GM13977 (cell line): ENCODE data around the gene PKIB.
"Not testable (repeated sequence)": the region's sequence is repeated elsewhere in the genome, so short reads cannot be mapped to it uniquely, and the experiment has no call there.

Experiments
- DNase-seq: peaks from one replicate; pipeline ENCODE4 v3.0.0; 2012; ENCODE audit warnings: low spot score
- in situ Hi-C: fragments of 300-500 bp; cut with MboI; formaldehyde crosslinking; loops from one replicate; pipeline ENCODE4 v1.12.0; 2022; ENCODE audit warnings: low sequenced_read_pairs, low pct_unique_long_range_greater_than_20kb, mixed read lengths, inconsistent platforms; ENCODE audit not compliant: unreplicated experiment
- TF ChIP-seq, protein P1 (sequence below): IDR thresholded peaks from 2 replicates; pipeline ENCODE4 v1.5.1; 2012; ENCODE audit warnings: mild to moderate bottlenecking, control low read depth; ENCODE audit not compliant: insufficient read depth; ENCODE audit errors: extremely low read depth, missing control alignments

The PKIB gene

DNA sequence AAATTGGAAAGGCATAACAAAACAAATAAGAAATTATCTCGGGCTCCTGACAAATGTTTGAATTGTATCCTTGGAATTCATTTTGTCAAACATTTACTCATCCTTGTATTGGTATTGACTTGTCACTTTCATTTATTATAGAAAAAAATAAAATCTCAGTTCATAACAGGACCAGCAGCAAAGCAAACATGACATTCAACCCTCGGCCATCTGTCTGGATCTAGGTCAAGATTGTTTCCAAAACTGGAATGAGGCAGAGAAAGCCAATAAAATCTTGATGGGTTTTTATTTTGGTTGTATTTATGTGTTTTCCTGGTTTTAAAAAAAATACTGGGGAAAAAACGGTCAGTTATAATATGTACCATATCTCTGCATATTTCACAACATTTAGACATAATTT is 126.4 kb downstream of the PKIB start:
- in situ Hi-C loops = no loop called here
- TF ChIP-seq, protein P1, sequence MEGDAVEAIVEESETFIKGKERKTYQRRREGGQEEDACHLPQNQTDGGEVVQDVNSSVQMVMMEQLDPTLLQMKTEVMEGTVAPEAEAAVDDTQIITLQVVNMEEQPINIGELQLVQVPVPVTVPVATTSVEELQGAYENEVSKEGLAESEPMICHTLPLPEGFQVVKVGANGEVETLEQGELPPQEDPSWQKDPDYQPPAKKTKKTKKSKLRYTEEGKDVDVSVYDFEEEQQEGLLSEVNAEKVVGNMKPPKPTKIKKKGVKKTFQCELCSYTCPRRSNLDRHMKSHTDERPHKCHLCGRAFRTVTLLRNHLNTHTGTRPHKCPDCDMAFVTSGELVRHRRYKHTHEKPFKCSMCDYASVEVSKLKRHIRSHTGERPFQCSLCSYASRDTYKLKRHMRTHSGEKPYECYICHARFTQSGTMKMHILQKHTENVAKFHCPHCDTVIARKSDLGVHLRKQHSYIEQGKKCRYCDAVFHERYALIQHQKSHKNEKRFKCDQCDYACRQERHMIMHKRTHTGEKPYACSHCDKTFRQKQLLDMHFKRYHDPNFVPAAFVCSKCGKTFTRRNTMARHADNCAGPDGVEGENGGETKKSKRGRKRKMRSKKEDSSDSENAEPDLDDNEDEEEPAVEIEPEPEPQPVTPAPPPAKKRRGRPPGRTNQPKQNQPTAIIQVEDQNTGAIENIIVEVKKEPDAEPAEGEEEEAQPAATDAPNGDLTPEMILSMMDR = no peak
- no peak for DNase-seq

DNA sequence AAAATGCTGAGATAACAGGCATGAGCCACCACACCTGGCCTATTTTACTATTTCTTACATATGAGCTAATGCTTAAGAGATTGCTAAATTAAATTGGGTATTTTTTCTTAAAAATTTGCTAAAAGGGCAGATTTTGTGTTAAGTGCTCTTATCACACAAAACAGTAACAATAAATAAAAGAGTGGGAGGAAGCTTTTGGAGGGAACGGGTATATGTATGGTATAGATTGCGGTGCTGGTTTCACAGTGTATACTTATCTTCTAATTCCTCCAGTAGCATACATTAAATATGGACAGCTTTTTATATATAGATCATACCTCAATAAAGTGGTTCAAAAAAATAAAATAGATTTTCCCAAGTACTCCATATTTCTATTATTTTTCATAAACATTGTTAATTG is 129.9 kb downstream of the PKIB start:
- in situ Hi-C loops = loop anchor here (10.0 kb wide), 1 partner anchor 95 kb away; no protein-coding TSS in a partner anchor
- no peak for DNase-seq
- TF ChIP-seq, protein P1 = no peak

DNA sequence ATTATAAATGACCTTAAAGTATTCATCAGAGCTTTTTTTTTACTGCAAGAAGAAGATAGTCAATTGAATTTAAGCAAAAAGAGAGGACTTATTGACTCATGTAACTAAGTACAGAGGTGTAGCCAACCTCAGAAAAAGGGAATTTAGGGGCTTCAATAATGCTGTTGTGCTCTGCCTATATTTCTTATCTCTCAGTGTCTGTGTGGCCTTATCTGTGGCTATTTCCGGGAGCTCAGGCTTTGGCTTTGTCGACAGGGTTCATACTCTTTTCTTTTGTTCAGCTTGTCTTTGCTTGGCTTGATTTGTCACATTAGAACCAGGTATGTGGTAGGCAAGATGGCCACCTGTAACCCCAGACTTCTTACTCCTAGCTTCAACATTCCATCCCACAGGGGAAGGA is 130.7 kb downstream of the PKIB start:
- in situ Hi-C loops = loop anchor here (10.0 kb wide), 1 partner anchor 94 kb away; no protein-coding TSS in a partner anchor
- TF ChIP-seq, protein P1 = no peak
- no peak for DNase-seq

DNA sequence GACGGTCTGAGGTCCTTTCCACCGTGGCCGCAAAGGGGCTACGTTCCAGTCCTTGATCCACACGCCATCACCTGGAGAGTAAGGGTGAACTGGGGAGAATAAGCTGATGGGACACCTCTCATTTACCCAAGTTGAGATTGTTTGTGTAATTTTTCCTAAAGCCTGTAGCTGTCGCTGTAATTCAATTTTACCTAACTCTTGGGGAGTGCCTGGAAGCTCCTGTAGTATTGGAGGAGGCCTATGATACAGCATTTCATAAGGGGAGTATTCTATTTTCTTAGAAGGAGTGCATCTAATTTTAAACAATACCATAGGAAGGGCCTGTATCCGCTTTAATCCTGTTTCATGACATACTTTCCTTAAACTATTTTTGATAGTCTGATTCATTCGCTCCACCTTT is 134.0 kb downstream of the PKIB start:
- TF ChIP-seq, protein P1 = peak; percentile 16
- not testable (repeated sequence) for DNase-seq
- in situ Hi-C loops = loop anchor here (10.0 kb wide), 1 partner anchor 91 kb away; no protein-coding TSS in a partner anchor

DNA sequence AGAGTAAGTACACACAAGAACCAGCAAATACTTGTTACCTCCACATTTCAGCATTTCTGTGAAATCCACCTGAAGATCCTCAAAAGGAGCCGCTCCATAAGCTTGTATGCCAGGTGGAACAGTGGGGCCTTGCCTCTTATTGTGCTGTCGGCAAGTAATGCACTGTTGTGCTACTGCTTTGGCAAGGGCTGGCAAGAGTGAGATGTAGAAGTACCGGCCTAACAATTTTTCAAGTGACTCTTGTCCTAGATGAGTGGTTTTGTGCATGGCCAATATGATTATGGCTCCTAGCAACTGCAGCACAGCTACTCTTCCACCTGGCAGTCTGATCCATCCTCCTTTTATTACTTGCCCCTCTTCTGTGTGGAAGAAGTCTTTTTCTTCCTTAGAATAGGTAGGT is 134.7 kb downstream of the PKIB start:
- DNase-seq = not testable (repeated sequence)

DNA sequence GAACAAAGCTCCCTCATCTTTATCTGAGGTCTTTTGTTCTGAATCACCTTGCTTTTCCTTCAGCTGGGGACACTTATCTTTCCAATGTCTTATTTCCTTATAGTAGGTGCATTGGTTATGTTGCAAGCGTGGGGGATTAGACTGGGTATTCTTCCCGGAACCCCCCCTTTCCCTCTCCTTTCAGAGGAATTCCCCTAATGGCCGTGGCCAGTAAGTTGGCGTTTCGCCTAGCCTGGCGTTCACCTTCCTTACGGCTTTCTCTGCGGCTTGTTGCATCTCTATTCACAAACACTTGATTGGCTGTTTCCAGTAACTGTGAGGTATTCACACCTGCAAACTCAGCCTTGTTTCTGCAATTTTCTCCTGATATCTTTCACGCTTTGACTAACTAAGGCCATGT is 136.5 kb downstream of the PKIB start:
- no peak for DNase-seq
- TF ChIP-seq, protein P1 = no peak
- in situ Hi-C loops = loop anchor here (10.0 kb wide), 1 partner anchor 88 kb away; no protein-coding TSS in a partner anchor

More for the DNA sequence above, 134.7 kb downstream of the PKIB start:
- in situ Hi-C loops = loop anchor here (10.0 kb wide), 1 partner anchor 90 kb away; no protein-coding TSS in a partner anchor

DNA sequence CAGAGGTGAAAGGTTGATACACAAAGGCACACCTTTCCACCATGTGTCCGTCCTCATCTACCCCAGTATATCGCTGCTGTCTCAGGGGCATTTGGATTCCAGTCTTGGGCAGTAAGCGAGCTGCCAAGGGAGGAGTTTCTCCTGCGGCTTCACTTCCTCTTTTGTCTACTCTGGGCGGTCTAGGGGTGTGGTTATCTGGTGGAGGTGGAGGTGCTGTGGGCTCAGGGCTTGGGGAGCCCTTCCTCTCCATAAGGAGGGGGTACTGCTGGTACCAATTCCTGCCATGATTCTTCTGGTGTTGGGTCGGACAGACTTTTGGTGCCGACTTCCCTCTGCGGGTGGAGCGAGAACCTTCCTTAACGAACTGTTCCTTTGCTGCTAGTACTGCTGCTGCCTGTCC is 137.4 kb downstream of the PKIB start:
- in situ Hi-C loops = loop anchor here (10.0 kb wide), 1 partner anchor 87 kb away; no protein-coding TSS in a partner anchor
- TF ChIP-seq, protein P1 = no peak
- DNase-seq = no peak

DNA sequence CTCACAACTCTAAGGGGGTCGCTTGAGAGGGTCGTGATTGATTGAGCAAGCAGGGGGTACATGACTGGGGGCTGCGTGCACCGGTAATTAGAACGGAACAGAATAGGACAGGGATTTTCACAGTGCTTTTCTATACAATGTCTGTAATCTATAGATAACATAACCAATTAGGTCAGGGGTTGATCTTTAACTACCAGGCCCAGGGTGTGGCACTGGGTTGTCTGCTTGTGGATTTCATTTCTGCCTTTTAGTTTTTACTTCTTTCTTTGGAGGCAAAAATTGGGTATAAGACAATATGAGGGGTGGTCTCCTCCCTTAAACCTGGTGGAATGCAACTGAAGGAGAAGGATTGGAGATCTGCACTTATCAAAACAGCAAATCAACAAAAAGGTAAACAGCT is 138.7 kb downstream of the PKIB start:
- DNase-seq = not testable (repeated sequence)
- in situ Hi-C loops = loop anchor here (10.0 kb wide), 1 partner anchor 86 kb away; no protein-coding TSS in a partner anchor
